DND-41 (cell line): ENCODE measurements around the gene TRIP4.
"Not testable (repeated sequence)": the region's sequence is repeated elsewhere in the genome, so short reads cannot be mapped to it uniquely, and the experiment has no call there.

Experiments used
- ATAC-seq: fragments of 200-7000 bp; cut with Tn5 transposase; 3 replicates; pipeline ENCODE4 v1.9.1; 2021; ENCODE audit warnings: low read depth; ENCODE audit not compliant: insufficient read depth
- DNase-seq: peaks from one replicate; pipeline ENCODE4 v3.0.0-alpha.2; 2020
- H2AFZ ChIP-seq: 2 replicates; pipeline ENCODE4 v1.6.0; 2012; ENCODE audit warnings: low read depth, low read length
- H3K27ac ChIP-seq: 2 replicates; pipeline ENCODE4 v1.5.1; 2012; ENCODE audit warnings: low read length, inconsistent platforms
- H3K27me3 ChIP-seq: fragments of 200-600 bp; sonication (generic); 2 replicates; pipeline ENCODE4 v1.6.0; 2012; ENCODE audit warnings: low read length, mild to moderate bottlenecking, inconsistent platforms; ENCODE audit not compliant: insufficient read depth, poor library complexity
- H3K36me3 ChIP-seq: 2 replicates; pipeline ENCODE4 v1.5.1; 2012; ENCODE audit warnings: low read length, inconsistent platforms; ENCODE audit not compliant: insufficient read depth
- H3K4me1 ChIP-seq: 2 replicates; pipeline ENCODE4 v1.5.1; 2012; ENCODE audit warnings: mild to moderate bottlenecking, low read length; ENCODE audit not compliant: insufficient read depth
- H3K4me2 ChIP-seq: 2 replicates; pipeline ENCODE4 v1.6.0; 2012; ENCODE audit warnings: mild to moderate bottlenecking, moderate library complexity, low read length, inconsistent platforms; ENCODE audit not compliant: insufficient read depth
- H3K4me3 ChIP-seq, 2 experiments: fragments of 200-600 bp in 1 of 2; shearing (Covaris generic) in 1 of 2; 2 replicates each; pipeline ENCODE4 v1.5.1; 2012 to 2016; ENCODE audit warnings: inconsistent platforms in 2 of 2, low read length in 2 of 2, mild to moderate bottlenecking in 2 of 2, low read depth in 1 of 2, moderate library complexity in 1 of 2
- H3K79me2 ChIP-seq: 2 replicates; pipeline ENCODE4 v1.6.0; 2012; ENCODE audit warnings: low read length, inconsistent platforms; ENCODE audit not compliant: insufficient read depth
- H3K9ac ChIP-seq: 2 replicates; pipeline ENCODE4 v1.6.0; 2012; ENCODE audit warnings: low read depth, mild to moderate bottlenecking, inconsistent platforms, low read length, moderate library complexity
- H3K9me3 ChIP-seq: 2 replicates; pipeline ENCODE4 v1.5.1; 2012; ENCODE audit warnings: low read length, moderate library complexity, mild to moderate bottlenecking, inconsistent platforms; ENCODE audit not compliant: insufficient read depth, severe bottlenecking
- H4K20me1 ChIP-seq: 2 replicates; pipeline ENCODE4 v1.6.0; 2012; ENCODE audit warnings: low read length; ENCODE audit not compliant: insufficient read depth
- CTCF ChIP-seq: IDR thresholded peaks from 2 replicates; pipeline ENCODE4 v1.5.1; 2012; ENCODE audit warnings: borderline replicate concordance, low read length, moderate library complexity, mild to moderate bottlenecking; ENCODE audit not compliant: poor library complexity, severe bottlenecking; ENCODE audit errors: extremely low read depth
- EZH2 ChIP-seq: IDR thresholded peaks from 3 replicates; pipeline ENCODE4 v1.6.1; 2012; ENCODE audit warnings: borderline replicate concordance, low read depth, mild to moderate bottlenecking, moderate library complexity, low read length, inconsistent platforms; ENCODE audit not compliant: severe bottlenecking

The TRIP4 gene

GRCh38 chr15:64373360-64373759 is 14.3 kb upstream of the TRIP4 start:
- Histone ChIP-seq H3K79me2 (peaks cover 92% of the 10 kb centered on the region), H3K27me3 (no peaks in the 10 kb centered on the region), H3K4me2 (peak overlapping the region; percentile 16; the same call in 1 of the 2 replicates), H4K20me1 (peaks cover 13% of the 10 kb centered on the region), H3K4me1 (peaks cover 31% of the 10 kb centered on the region), H3K36me3 (peaks cover 62% of the 10 kb centered on the region), H3K9ac (no peak overlapping the region), H3K4me3 (no peak overlapping the region), H2AFZ (no peak overlapping the region), H3K27ac (no peak overlapping the region; the same call in 1 of the 2 replicates), H3K9me3 (no peaks in the 10 kb centered on the region)
- no peak for TF ChIP-seq EZH2
- no peak for TF ChIP-seq CTCF
- DNase-seq (no peak), ATAC-seq (no peak)

GRCh38 chr15:64379216-64379960 is 8.2 kb upstream of the TRIP4 start:
- peaks cover 67% of the 10 kb centered on the region for H3K79me2 ChIP-seq
- H3K36me3 ChIP-seq: peaks cover 36% of the 10 kb centered on the region
- peak overlapping the region; percentile 73 for H3K9ac ChIP-seq
- H3K4me2 ChIP-seq: peak overlapping the region; percentile 73
- H3K9me3 ChIP-seq: no peaks in the 10 kb centered on the region
- H3K27ac ChIP-seq: no peak overlapping the region; the same call in 1 of the 2 replicates
- DNase-seq (no peak), ATAC-seq (no peak)
- peak overlapping the region; percentile 72 to 96; a peak in 3 of 4 replicates for H3K4me3 ChIP-seq
- TF ChIP-seq CTCF: no peak
- TF ChIP-seq EZH2: no peak
- peaks cover 55% of the 10 kb centered on the region for H3K4me1 ChIP-seq
- no peaks in the 10 kb centered on the region for H3K27me3 ChIP-seq
- no peak overlapping the region for H2AFZ ChIP-seq
- H4K20me1 ChIP-seq: peaks cover 17% of the 10 kb centered on the region; the same call in 1 of the 2 replicates

GRCh38 chr15:64380130-64380870 is 7.3 kb upstream of the TRIP4 start:
- H3K27ac ChIP-seq: peak overlapping the region; percentile 90
- peak overlapping the region; percentile 73 for H3K4me2 ChIP-seq
- H3K4me3 ChIP-seq: peak overlapping the region; percentile 72 to 96
- not testable (repeated sequence) for ATAC-seq, H3K9me3 ChIP-seq, H3K27me3 ChIP-seq, DNase-seq
- peak overlapping the region; percentile 77 for H2AFZ ChIP-seq
- peaks cover 50% of the 10 kb centered on the region for H3K4me1 ChIP-seq
- peaks cover 16% of the 10 kb centered on the region; the same call in 1 of the 2 replicates for H4K20me1 ChIP-seq
- peak overlapping the region; percentile 73 for H3K9ac ChIP-seq
- peaks cover 58% of the 10 kb centered on the region for H3K79me2 ChIP-seq
- H3K36me3 ChIP-seq: peaks cover 27% of the 10 kb centered on the region

- Histone ChIP-seq H3K4me3 (peak within 1 kb of the TSS; percentile 72 to 96), H3K4me2 (peak within 1 kb of the TSS; percentile 73), H3K9me3 (no peaks in the 10 kb centered on the region), H3K36me3 (peaks cover 20% of the 10 kb centered on the region), H4K20me1 (peaks cover 15% of the 10 kb centered on the region; the same call in 1 of the 2 replicates), H3K79me2 (peaks cover 50% of the 10 kb centered on the region), H2AFZ (peak within 1 kb of the TSS; percentile 81), H3K9ac (peak within 1 kb of the TSS; percentile 73), H3K27me3 (no peaks in the 10 kb centered on the region), H3K4me1 (peaks cover 47% of the 10 kb centered on the region), H3K27ac (peak within 1 kb of the TSS; percentile 90)
- peak; percentile 13 for TF ChIP-seq CTCF
- TF ChIP-seq EZH2: no peak
- DNase-seq (peak; percentile 97), ATAC-seq (peak; percentile 98)
These were observed 6.5 kb upstream of the TRIP4 start, which contains the start of gene PCLAF for GRCh38 chr15:64381000-64381751. Gene PCLAF, minus strand, starts transcription at chr15:64381441. Its CDS starts 70 bp downstream, at chr15:64381371.
